Heart left ventricle (tissue), 13 donors: ENCODE measurements around the gene KRR1.

Experiments used
- POLR2A ChIP-seq, 2 donors: fragments of 450-650 bp; IDR thresholded peaks; one replicate each; pipeline ENCODE4 v1.6.1; 2017; ENCODE audit warnings: antibody characterized with exemption in 2 of 2, mild to moderate bottlenecking in 2 of 2, moderate library complexity in 2 of 2
- TF ChIP-seq, protein P1 (sequence below), 12 donors: fragments of 200-600 bp; sonication (generic) in 4 of 12; IDR thresholded peaks; one replicate each; pipeline versions ENCODE4 v1.5.0 to v1.8.0; 2018 to 2022; ENCODE audit warnings: antibody characterized with exemption in 12 of 12, mild to moderate bottlenecking in 5 of 12
- donor health status: ischemic (EF 13 %, LVEDD 7.1; RV severe dilation, severe dysfunction).
- donor health status: DM: no; HTN: yes; CAD: no.
- donor health status: DM: no; HTN: no; CAD: no.
- donor health status: ischemic (EF 25% LVEDD 6.9; RV normal size, moderate dysfunction).
- donor health status: ischemic (EF 25% LVEDD 5.7; RV mildly dilated, moderate dysfunction).
- donor health status: ischemic (EF 35%, LVEDD 5.7; RV mildly dilated, moderate dysfunction).
- donor health status: nonischemic (EF 11% LVEDD 7.7; RV severe dilation, severe dysfunction).
- donor health status: DM: yes; HTN: yes; CAD: no.
- donor health status: PGD.
- donor health status: ischemic (EF 29% LVEDD 5.4; RV normal size, mild dysfunction).
- donor health status: nonischemic (EF 23%, LVEDD 6.1; RV moderate dilation, normal function).

DNA sequence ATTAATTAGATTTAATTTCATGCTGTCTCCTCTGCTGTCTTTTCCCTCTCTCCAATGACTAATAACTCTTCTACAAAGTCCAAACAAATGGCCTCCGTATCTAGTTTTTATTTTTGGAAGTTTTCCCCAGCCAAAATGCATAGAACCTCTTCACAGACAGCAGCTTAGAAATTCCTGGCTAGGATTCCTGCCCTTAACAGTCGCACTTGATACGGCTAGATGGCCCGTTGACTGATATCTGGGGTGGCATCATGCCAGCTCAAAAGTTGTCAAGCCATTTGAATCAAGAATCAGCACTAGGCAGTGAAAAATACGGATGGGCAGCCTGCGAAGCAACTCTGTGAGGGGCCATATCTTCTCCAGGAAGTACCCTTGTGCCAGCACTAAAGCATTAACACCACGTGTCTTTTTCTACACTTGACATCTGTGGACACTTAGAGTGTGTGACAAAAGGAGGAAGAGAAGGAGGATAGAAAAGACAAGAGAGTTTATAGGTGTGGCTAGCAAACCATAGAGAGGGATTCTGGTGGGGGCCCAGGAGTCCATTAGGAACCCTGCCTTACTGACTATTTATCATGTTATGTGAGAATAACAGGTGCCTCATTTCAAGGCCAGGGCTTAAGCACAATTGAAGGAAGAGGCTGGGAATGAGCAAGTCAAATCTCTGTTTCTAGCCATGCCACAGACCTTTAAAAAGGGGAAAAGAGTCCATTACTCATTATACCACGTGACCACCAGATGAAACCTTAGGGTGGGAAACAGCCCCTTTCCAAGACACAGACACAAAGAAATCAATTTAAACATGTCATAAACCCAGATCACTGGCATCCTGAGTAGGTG is 39.2 kb upstream of the KRR1 start:
- TF ChIP-seq, protein P1, sequence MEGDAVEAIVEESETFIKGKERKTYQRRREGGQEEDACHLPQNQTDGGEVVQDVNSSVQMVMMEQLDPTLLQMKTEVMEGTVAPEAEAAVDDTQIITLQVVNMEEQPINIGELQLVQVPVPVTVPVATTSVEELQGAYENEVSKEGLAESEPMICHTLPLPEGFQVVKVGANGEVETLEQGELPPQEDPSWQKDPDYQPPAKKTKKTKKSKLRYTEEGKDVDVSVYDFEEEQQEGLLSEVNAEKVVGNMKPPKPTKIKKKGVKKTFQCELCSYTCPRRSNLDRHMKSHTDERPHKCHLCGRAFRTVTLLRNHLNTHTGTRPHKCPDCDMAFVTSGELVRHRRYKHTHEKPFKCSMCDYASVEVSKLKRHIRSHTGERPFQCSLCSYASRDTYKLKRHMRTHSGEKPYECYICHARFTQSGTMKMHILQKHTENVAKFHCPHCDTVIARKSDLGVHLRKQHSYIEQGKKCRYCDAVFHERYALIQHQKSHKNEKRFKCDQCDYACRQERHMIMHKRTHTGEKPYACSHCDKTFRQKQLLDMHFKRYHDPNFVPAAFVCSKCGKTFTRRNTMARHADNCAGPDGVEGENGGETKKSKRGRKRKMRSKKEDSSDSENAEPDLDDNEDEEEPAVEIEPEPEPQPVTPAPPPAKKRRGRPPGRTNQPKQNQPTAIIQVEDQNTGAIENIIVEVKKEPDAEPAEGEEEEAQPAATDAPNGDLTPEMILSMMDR (IDR thresholded peaks at IDR 0.05) = no peak
- TF ChIP-seq POLR2A (IDR thresholded peaks at IDR 0.05) = no peak
